ENCODE measurements around the gene PDE9A. TPM values are rescaled to one million over a fixed set of nuclear protein-coding genes. Genes with fewer than 3 reads are reported as not detected.

The PDE9A gene
- total and polyA plus RNA-seq, 2 experiments from 2014 or later, result 26.5 to 31.1 TPM

- DNase-seq (ENCODE audit: low spot score) (peak; percentile 47), ATAC-seq (peak; percentile 6)
- 0 out of 2 replicates have a peak, but pooled peaks cover 7% of the 10 kb centered on the region for H3F3A ChIP-seq (replicated peaks; ENCODE audit: low read depth)
- H3K27ac ChIP-seq (ENCODE audit: low read depth), result no peak overlapping the region
- no peak for TF ChIP-seq ZNF331 (CRISPR knock-in tag; IDR thresholded peaks at IDR 0.05; ENCODE audit: low read depth)
- TF ChIP-seq CREB1 (CRISPR knock-in tag; IDR thresholded peaks at IDR 0.05; ENCODE audit: low read depth), result no peak
- TF ChIP-seq ZNF114 (CRISPR knock-in tag; IDR thresholded peaks at IDR 0.05), result no peak
- TF ChIP-seq, protein P1, sequence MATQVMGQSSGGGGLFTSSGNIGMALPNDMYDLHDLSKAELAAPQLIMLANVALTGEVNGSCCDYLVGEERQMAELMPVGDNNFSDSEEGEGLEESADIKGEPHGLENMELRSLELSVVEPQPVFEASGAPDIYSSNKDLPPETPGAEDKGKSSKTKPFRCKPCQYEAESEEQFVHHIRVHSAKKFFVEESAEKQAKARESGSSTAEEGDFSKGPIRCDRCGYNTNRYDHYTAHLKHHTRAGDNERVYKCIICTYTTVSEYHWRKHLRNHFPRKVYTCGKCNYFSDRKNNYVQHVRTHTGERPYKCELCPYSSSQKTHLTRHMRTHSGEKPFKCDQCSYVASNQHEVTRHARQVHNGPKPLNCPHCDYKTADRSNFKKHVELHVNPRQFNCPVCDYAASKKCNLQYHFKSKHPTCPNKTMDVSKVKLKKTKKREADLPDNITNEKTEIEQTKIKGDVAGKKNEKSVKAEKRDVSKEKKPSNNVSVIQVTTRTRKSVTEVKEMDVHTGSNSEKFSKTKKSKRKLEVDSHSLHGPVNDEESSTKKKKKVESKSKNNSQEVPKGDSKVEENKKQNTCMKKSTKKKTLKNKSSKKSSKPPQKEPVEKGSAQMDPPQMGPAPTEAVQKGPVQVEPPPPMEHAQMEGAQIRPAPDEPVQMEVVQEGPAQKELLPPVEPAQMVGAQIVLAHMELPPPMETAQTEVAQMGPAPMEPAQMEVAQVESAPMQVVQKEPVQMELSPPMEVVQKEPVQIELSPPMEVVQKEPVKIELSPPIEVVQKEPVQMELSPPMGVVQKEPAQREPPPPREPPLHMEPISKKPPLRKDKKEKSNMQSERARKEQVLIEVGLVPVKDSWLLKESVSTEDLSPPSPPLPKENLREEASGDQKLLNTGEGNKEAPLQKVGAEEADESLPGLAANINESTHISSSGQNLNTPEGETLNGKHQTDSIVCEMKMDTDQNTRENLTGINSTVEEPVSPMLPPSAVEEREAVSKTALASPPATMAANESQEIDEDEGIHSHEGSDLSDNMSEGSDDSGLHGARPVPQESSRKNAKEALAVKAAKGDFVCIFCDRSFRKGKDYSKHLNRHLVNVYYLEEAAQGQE (IDR thresholded peaks at IDR 0.05; ENCODE audit: unreplicated experiment), result no peak
- TF ChIP-seq, protein P2, sequence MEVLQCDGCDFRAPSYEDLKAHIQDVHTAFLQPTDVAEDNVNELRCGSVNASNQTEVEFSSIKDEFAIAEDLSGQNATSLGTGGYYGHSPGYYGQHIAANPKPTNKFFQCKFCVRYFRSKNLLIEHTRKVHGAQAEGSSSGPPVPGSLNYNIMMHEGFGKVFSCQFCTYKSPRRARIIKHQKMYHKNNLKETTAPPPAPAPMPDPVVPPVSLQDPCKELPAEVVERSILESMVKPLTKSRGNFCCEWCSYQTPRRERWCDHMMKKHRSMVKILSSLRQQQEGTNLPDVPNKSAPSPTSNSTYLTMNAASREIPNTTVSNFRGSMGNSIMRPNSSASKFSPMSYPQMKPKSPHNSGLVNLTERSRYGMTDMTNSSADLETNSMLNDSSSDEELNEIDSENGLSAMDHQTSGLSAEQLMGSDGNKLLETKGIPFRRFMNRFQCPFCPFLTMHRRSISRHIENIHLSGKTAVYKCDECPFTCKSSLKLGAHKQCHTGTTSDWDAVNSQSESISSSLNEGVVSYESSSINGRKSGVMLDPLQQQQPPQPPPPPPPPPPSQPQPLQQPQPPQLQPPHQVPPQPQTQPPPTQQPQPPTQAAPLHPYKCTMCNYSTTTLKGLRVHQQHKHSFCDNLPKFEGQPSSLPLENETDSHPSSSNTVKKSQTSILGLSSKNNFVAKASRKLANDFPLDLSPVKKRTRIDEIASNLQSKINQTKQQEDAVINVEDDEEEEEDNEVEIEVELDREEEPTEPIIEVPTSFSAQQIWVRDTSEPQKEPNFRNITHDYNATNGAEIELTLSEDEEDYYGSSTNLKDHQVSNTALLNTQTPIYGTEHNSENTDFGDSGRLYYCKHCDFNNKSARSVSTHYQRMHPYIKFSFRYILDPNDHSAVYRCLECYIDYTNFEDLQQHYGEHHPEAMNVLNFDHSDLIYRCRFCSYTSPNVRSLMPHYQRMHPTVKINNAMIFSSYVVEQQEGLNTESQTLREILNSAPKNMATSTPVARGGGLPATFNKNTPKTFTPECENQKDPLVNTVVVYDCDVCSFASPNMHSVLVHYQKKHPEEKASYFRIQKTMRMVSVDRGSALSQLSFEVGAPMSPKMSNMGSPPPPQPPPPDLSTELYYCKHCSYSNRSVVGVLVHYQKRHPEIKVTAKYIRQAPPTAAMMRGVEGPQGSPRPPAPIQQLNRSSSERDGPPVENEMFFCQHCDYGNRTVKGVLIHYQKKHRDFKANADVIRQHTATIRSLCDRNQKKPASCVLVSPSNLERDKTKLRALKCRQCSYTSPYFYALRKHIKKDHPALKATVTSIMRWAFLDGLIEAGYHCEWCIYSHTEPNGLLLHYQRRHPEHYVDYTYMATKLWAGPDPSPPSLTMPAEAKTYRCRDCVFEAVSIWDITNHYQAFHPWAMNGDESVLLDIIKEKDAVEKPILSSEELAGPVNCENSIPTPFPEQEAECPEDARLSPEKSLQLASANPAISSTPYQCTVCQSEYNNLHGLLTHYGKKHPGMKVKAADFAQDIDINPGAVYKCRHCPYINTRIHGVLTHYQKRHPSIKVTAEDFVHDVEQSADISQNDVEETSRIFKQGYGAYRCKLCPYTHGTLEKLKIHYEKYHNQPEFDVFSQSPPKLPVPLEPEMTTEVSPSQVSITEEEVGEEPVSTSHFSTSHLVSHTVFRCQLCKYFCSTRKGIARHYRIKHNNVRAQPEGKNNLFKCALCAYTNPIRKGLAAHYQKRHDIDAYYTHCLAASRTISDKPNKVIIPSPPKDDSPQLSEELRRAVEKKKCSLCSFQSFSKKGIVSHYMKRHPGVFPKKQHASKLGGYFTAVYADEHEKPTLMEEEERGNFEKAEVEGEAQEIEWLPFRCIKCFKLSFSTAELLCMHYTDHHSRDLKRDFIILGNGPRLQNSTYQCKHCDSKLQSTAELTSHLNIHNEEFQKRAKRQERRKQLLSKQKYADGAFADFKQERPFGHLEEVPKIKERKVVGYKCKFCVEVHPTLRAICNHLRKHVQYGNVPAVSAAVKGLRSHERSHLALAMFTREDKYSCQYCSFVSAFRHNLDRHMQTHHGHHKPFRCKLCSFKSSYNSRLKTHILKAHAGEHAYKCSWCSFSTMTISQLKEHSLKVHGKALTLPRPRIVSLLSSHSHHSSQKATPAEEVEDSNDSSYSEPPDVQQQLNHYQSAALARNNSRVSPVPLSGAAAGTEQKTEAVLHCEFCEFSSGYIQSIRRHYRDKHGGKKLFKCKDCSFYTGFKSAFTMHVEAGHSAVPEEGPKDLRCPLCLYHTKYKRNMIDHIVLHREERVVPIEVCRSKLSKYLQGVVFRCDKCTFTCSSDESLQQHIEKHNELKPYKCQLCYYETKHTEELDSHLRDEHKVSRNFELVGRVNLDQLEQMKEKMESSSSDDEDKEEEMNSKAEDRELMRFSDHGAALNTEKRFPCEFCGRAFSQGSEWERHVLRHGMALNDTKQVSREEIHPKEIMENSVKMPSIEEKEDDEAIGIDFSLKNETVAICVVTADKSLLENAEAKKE (CRISPR knock-in tag; IDR thresholded peaks at IDR 0.05), result no peak
- TF ChIP-seq POLR2AphosphoS5 (IDR thresholded peaks at IDR 0.05; ENCODE audit: low read depth), result no peak
- TF ChIP-seq EZH2phosphoT487 (IDR thresholded peaks at IDR 0.05; ENCODE audit: unreplicated experiment), result no peak
- TF ChIP-seq STAT1 (IDR thresholded peaks at IDR 0.05; ENCODE audit: unreplicated experiment), result no peak
- TF ChIP-seq EZH2 (IDR thresholded peaks at IDR 0.05; ENCODE audit: low read depth, unreplicated experiment), result no peak
- H3K4me3 Mint-ChIP-seq, result peak overlapping the region; percentile 69
- H3K27me3 ChIP-seq (ENCODE audit: insufficient read depth), result no peaks in the 10 kb centered on the region
- H3K27ac Mint-ChIP-seq, result no peak overlapping the region
- peaks cover 51% of the 10 kb centered on the region for H3K4me1 Mint-ChIP-seq
- peaks cover 25% of the 10 kb centered on the region for H3K4me1 ChIP-seq (ENCODE audit: insufficient read depth)
- no peaks in the 10 kb centered on the region; the same call in 2 of the 3 replicates for H3K9me3 Mint-ChIP-seq
- peak overlapping the region; percentile 91 for H3K4me2 ChIP-seq
- no peaks in the 10 kb centered on the region for H3K9me2 ChIP-seq (ENCODE audit: insufficient read depth)
- H3K36me3 ChIP-seq (ENCODE audit: insufficient read depth), result no peaks in the 10 kb centered on the region
- H2AFZ ChIP-seq, result no peak overlapping the region
- H3K36me3 Mint-ChIP-seq (ENCODE audit: low read depth), result peaks cover 12% of the 10 kb centered on the region; the same call in 1 of the 3 replicates
- H3K27me3 Mint-ChIP-seq (ENCODE audit: insufficient read depth, low read depth, poor library complexity), result peaks cover 29% of the 10 kb centered on the region
- peak overlapping the region; percentile 83 for H3K4me3 ChIP-seq
- H3K79me2 ChIP-seq (replicated peaks; ENCODE audit: insufficient read depth), result peaks cover 67% of the 10 kb centered on the region
- H4K20me1 ChIP-seq (replicated peaks; ENCODE audit: insufficient read depth), result peaks cover 11% of the 10 kb centered on the region
These were observed 2.7 kb downstream of the PDE9A start for GRCh38 chr21:42655796-42656770.
